H1 (cell line): ENCODE data around the gene KIF26B. TPM values are rescaled to one million over a fixed set of nuclear protein-coding genes. Genes with fewer than 3 reads are reported as not detected.

Experiments used
- KDM5A ChIP-seq: fragments of 200-600 bp; IDR thresholded peaks from 2 replicates; pipeline ENCODE4 v1.7.1; 2012; ENCODE audit warnings: mild to moderate bottlenecking, low read length, inconsistent platforms, mixed read lengths
- PHF8 ChIP-seq: fragments of 200-600 bp; sonication (generic); conservative IDR thresholded peaks from 2 replicates; pipeline ENCODE4 v1.7.1; 2012; ENCODE audit warnings: low read depth, mild to moderate bottlenecking, inconsistent platforms, low read length, moderate library complexity
- POU5F1 ChIP-seq: IDR thresholded peaks from 2 replicates; pipeline ENCODE4 v1.6.1; 2011; ENCODE audit warnings: low read depth, mild to moderate bottlenecking, low read length, moderate library complexity
- RXRA ChIP-seq: IDR thresholded peaks from 2 replicates; pipeline ENCODE4 v1.6.1; 2011; ENCODE audit warnings: low read depth, mild to moderate bottlenecking, low read length, moderate library complexity; ENCODE audit not compliant: insufficient read depth
- polyA plus RNA-seq, 7 experiments: library from polyadenylated mRNA; depleted of rRNA in 3 of 7; stranded (reverse) in 5 of 7; unstranded in 2 of 7; fragments of >200 nt in 5 of 7; fragments of 200-250 nt in 2 of 7; gene quantifications; 1 replicate in 5 of 7; 2 replicates in 1 of 7; 4 replicates in 1 of 7; pipeline versions ENCODE4 v1.2.1 to v1.2.3, GENCODE V29; 2011 to 2013; ENCODE audit warnings: missing spikeins in 2 of 7, mixed read lengths in 2 of 7
- total RNA-seq: library from RNA; stranded (reverse); fragmentation: NEBNext Ultra II Directional; extraction: Animal tissue kit (Norgen Biotek cat#: 25700); gene quantifications from 2 replicates; pipeline ENCODE4 v1.2.1, GENCODE V29; 2021
- TF ChIP-seq, protein P1 (sequence below): fragments of 300-600 bp; sonication (generic); IDR thresholded peaks from 2 replicates; pipeline ENCODE4 v1.7.1; 2012; ENCODE audit warnings: low read length, moderate library complexity, mild to moderate bottlenecking, inconsistent platforms; ENCODE audit not compliant: insufficient replicate concordance

The KIF26B gene
- total and polyA plus RNA-seq, 2 of the 8 experiments (the other 6 are each of a cell fraction or from before 2014, with no cell fraction given) = 0.06 to 0.28 TPM

DNA sequence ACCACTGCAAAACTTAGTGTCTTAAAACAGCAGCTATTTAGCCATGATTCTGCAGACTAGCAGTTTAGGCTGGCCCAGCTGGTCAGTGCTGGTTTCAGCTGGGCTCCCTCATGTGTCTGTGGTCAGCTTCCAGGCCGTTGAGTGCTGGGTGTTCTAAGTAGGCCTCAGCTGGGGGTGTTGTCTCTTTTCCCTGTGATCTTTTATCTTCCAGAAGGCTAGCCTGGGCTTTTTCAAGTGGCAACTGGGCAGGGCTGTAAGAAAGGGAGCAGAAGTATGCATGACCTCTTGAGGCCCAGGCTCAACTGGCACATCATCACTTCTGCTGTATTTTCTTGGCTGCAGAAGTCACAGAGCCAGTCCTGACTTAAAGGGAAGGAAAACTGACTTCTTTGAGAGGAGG lies 136.1 kb downstream of the KIF26B start (continued):
- TF ChIP-seq, protein P1, sequence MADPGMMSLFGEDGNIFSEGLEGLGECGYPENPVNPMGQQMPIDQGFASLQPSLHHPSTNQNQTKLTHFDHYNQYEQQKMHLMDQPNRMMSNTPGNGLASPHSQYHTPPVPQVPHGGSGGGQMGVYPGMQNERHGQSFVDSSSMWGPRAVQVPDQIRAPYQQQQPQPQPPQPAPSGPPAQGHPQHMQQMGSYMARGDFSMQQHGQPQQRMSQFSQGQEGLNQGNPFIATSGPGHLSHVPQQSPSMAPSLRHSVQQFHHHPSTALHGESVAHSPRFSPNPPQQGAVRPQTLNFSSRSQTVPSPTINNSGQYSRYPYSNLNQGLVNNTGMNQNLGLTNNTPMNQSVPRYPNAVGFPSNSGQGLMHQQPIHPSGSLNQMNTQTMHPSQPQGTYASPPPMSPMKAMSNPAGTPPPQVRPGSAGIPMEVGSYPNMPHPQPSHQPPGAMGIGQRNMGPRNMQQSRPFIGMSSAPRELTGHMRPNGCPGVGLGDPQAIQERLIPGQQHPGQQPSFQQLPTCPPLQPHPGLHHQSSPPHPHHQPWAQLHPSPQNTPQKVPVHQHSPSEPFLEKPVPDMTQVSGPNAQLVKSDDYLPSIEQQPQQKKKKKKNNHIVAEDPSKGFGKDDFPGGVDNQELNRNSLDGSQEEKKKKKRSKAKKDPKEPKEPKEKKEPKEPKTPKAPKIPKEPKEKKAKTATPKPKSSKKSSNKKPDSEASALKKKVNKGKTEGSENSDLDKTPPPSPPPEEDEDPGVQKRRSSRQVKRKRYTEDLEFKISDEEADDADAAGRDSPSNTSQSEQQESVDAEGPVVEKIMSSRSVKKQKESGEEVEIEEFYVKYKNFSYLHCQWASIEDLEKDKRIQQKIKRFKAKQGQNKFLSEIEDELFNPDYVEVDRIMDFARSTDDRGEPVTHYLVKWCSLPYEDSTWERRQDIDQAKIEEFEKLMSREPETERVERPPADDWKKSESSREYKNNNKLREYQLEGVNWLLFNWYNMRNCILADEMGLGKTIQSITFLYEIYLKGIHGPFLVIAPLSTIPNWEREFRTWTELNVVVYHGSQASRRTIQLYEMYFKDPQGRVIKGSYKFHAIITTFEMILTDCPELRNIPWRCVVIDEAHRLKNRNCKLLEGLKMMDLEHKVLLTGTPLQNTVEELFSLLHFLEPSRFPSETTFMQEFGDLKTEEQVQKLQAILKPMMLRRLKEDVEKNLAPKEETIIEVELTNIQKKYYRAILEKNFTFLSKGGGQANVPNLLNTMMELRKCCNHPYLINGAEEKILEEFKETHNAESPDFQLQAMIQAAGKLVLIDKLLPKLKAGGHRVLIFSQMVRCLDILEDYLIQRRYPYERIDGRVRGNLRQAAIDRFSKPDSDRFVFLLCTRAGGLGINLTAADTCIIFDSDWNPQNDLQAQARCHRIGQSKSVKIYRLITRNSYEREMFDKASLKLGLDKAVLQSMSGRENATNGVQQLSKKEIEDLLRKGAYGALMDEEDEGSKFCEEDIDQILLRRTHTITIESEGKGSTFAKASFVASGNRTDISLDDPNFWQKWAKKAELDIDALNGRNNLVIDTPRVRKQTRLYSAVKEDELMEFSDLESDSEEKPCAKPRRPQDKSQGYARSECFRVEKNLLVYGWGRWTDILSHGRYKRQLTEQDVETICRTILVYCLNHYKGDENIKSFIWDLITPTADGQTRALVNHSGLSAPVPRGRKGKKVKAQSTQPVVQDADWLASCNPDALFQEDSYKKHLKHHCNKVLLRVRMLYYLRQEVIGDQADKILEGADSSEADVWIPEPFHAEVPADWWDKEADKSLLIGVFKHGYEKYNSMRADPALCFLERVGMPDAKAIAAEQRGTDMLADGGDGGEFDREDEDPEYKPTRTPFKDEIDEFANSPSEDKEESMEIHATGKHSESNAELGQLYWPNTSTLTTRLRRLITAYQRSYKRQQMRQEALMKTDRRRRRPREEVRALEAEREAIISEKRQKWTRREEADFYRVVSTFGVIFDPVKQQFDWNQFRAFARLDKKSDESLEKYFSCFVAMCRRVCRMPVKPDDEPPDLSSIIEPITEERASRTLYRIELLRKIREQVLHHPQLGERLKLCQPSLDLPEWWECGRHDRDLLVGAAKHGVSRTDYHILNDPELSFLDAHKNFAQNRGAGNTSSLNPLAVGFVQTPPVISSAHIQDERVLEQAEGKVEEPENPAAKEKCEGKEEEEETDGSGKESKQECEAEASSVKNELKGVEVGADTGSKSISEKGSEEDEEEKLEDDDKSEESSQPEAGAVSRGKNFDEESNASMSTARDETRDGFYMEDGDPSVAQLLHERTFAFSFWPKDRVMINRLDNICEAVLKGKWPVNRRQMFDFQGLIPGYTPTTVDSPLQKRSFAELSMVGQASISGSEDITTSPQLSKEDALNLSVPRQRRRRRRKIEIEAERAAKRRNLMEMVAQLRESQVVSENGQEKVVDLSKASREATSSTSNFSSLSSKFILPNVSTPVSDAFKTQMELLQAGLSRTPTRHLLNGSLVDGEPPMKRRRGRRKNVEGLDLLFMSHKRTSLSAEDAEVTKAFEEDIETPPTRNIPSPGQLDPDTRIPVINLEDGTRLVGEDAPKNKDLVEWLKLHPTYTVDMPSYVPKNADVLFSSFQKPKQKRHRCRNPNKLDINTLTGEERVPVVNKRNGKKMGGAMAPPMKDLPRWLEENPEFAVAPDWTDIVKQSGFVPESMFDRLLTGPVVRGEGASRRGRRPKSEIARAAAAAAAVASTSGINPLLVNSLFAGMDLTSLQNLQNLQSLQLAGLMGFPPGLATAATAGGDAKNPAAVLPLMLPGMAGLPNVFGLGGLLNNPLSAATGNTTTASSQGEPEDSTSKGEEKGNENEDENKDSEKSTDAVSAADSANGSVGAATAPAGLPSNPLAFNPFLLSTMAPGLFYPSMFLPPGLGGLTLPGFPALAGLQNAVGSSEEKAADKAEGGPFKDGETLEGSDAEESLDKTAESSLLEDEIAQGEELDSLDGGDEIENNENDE = no peak
- TF ChIP-seq PHF8 (no peak), RXRA (no peak), POU5F1 (no peak), KDM5A (no peak)
- TF ChIP-seq, all 59 proteins: peak for 0
